GM12864 (cell line): ENCODE measurements around the gene VAPB.

Source experiments
- DNase-seq: peaks from one replicate; pipeline ENCODE4 v3.0.0-alpha.2; 2011; ENCODE audit warnings: low read depth
- H3K4me3 ChIP-seq: 2 replicates; pipeline ENCODE4 v1.5.1; 2011; ENCODE audit warnings: mild to moderate bottlenecking, low read depth, low read length, control low read depth
- CTCF ChIP-seq: IDR thresholded peaks from 2 replicates; pipeline ENCODE4 v1.5.1; 2011; ENCODE audit warnings: low read depth, mild to moderate bottlenecking, moderate library complexity, low read length, control low read depth, inconsistent platforms; ENCODE audit errors: missing control alignments

The VAPB gene

GRCh38 chr20:58389324-58389967, 417 bp downstream of the VAPB start:
- no peak for DNase-seq
- peak overlapping the region; percentile 71 for H3K4me3 ChIP-seq
- TF ChIP-seq CTCF: no peak

- no peak for DNase-seq
- TF ChIP-seq CTCF: no peak
These were observed 1.1 kb downstream of the VAPB start for GRCh38 chr20:58389968-58390658.

GRCh38 chr20:58390659-58391035, 1.6 kb downstream of the VAPB start:
- H3K4me3 ChIP-seq: peak overlapping the region; percentile 71
- DNase-seq: no peak
- no peak for TF ChIP-seq CTCF

More at GRCh38 chr20:58389968-58390658, 1.1 kb downstream of the VAPB start:
- H3K4me3 ChIP-seq: peak overlapping the region; percentile 71

GRCh38 chr20:58392286-58392685, 3.3 kb downstream of the VAPB start:
- no peak for DNase-seq
- no peak for TF ChIP-seq CTCF
- no peak overlapping the region for H3K4me3 ChIP-seq

GRCh38 chr20:58393299-58393698, 4.3 kb downstream of the VAPB start:
- no peak for DNase-seq
- no peak overlapping the region for H3K4me3 ChIP-seq
- no peak for TF ChIP-seq CTCF

- no peak for TF ChIP-seq CTCF
- no peak overlapping the region for H3K4me3 ChIP-seq
- DNase-seq: no peak
These were observed 5.8 kb downstream of the VAPB start for GRCh38 chr20:58394801-58395200.

- no peak for TF ChIP-seq CTCF
- no peak overlapping the region for H3K4me3 ChIP-seq
- DNase-seq: no peak
These were observed 6.6 kb downstream of the VAPB start for GRCh38 chr20:58395604-58396003.
